BE2C (cell line): Measurements from ENCODE around the gene PRKCB.

Experiments
- DNase-seq: peaks from one replicate; pipeline ENCODE4 v3.0.0-alpha.2; 2020
- H3K27me3 ChIP-seq: fragments of 250-450 bp; sonication (Bioruptor Pico); 2 replicates; pipeline ENCODE4 v1.5.1; 2020; ENCODE audit warnings: mild to moderate bottlenecking
- H3K36me3 ChIP-seq: fragments of 250-450 bp; sonication (Bioruptor Pico); 2 replicates; pipeline ENCODE4 v1.5.1; 2020; ENCODE audit warnings: mild to moderate bottlenecking
- H3K4me1 ChIP-seq: fragments of 250-450 bp; sonication (Bioruptor Pico); 2 replicates; pipeline ENCODE4 v1.5.1; 2020
- H3K4me3 ChIP-seq: 2 replicates; pipeline ENCODE4 v1.5.1; 2011; ENCODE audit warnings: low read depth, low read length
- H3K9me3 ChIP-seq: fragments of 250-450 bp; sonication (Bioruptor Pico); 2 replicates; pipeline ENCODE4 v1.5.1; 2020
- TF ChIP-seq, protein P1 (sequence below): IDR thresholded peaks from 2 replicates; pipeline ENCODE4 v1.5.1; 2012; ENCODE audit warnings: mild to moderate bottlenecking, low read depth, low read length

Gene PRKCB

DNA sequence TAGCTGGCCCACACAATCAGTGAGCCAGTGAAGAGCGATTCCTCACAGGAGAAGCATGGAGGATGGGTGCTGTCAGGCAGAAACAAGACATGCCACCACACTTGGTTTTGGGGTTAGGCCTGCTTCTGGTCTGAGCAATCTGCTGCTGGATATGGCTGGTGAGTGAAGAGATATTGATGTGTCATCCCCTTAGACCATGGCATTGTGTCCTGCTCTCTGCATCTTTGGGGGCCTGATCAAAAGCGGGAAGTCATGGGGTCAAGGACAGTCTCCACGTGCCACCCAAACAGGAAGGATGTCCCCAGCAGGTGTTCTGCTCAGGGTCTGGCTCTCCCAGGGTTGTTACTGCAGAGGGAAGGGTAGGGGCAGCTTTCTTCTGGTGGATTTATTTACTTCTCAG is 140.7 kb downstream of the PRKCB start:
- Histone ChIP-seq H3K4me1 (no peaks in the 10 kb centered on the region), H3K4me3 (no peak overlapping the region), H3K9me3 (no peaks in the 10 kb centered on the region), H3K27me3 (no peaks in the 10 kb centered on the region), H3K36me3 (no peaks in the 10 kb centered on the region)
- no peak for DNase-seq
- TF ChIP-seq, protein P1, sequence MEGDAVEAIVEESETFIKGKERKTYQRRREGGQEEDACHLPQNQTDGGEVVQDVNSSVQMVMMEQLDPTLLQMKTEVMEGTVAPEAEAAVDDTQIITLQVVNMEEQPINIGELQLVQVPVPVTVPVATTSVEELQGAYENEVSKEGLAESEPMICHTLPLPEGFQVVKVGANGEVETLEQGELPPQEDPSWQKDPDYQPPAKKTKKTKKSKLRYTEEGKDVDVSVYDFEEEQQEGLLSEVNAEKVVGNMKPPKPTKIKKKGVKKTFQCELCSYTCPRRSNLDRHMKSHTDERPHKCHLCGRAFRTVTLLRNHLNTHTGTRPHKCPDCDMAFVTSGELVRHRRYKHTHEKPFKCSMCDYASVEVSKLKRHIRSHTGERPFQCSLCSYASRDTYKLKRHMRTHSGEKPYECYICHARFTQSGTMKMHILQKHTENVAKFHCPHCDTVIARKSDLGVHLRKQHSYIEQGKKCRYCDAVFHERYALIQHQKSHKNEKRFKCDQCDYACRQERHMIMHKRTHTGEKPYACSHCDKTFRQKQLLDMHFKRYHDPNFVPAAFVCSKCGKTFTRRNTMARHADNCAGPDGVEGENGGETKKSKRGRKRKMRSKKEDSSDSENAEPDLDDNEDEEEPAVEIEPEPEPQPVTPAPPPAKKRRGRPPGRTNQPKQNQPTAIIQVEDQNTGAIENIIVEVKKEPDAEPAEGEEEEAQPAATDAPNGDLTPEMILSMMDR, result no peak

- no peaks in the 10 kb centered on the region for H3K27me3 ChIP-seq
These were observed 143.7 kb downstream of the PRKCB start for GRCh38 chr16:23979441-23979840.

DNA sequence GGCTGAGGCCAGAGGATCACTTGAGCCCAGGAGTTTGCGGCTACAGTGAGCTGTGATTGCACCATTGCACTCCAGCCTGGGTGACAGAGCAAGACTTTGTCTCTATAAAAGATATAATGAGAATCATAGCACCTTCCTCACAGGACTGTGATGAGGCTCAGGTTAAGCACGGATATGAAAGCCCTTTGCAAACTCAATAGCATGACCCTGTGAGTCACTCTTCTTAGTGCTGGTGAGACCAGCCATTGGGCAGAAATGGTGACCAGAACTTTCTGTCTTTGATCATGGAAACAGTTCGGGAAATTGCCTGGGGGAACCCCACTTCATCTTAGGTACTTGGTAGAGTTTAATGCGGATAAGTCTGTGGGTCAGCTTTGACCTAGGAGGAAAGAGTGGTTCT is 144.2 kb downstream of the PRKCB start:
- TF ChIP-seq, protein P1, result no peak
- H3K36me3 ChIP-seq, result no peaks in the 10 kb centered on the region
- H3K4me3 ChIP-seq, result no peak overlapping the region
- no peaks in the 10 kb centered on the region for H3K4me1 ChIP-seq
- H3K27me3 ChIP-seq, result no peaks in the 10 kb centered on the region
- DNase-seq, result no peak
- no peaks in the 10 kb centered on the region for H3K9me3 ChIP-seq

More at GRCh38 chr16:23979441-23979840, 143.7 kb downstream of the PRKCB start:
- Histone ChIP-seq H3K4me1 (no peaks in the 10 kb centered on the region), H3K4me3 (no peak overlapping the region), H3K9me3 (no peaks in the 10 kb centered on the region), H3K36me3 (no peaks in the 10 kb centered on the region)
- TF ChIP-seq, protein P1, result no peak
- no peak for DNase-seq

- H3K27me3 ChIP-seq, result no peaks in the 10 kb centered on the region
- no peaks in the 10 kb centered on the region for H3K9me3 ChIP-seq
- no peak for DNase-seq
- H3K36me3 ChIP-seq, result no peaks in the 10 kb centered on the region
- no peak overlapping the region for H3K4me3 ChIP-seq
- TF ChIP-seq, protein P1, result no peak
- no peaks in the 10 kb centered on the region for H3K4me1 ChIP-seq
These were observed 145.9 kb downstream of the PRKCB start for GRCh38 chr16:23981429-23982399.

DNA sequence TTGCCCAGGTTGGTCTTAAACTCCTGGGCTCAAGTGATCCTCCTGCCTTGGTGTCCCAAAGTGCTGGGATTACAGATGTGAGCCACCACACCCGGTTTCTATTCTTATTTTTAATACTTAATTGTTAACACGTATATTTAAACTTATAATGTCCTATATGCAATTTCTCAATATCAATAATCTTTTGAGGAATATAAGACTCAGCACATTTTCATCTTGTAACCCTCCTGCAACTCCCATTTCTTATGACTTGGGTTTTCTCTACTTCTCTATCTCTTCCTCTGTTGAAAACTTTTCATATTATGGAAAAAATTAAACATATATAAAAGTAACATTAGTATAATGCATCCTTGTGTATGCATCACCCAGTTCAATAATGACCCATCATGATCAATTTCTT is 150.7 kb downstream of the PRKCB start:
- H3K36me3 ChIP-seq, result no peaks in the 10 kb centered on the region
- no peak for DNase-seq
- TF ChIP-seq, protein P1, result no peak
- H3K4me1 ChIP-seq, result no peaks in the 10 kb centered on the region
- H3K4me3 ChIP-seq, result no peak overlapping the region
- no peaks in the 10 kb centered on the region for H3K9me3 ChIP-seq
- no peaks in the 10 kb centered on the region for H3K27me3 ChIP-seq

- TF ChIP-seq, protein P1, result no peak
- H3K4me3 ChIP-seq, result no peak overlapping the region
- H3K4me1 ChIP-seq, result no peaks in the 10 kb centered on the region
- no peaks in the 10 kb centered on the region for H3K27me3 ChIP-seq
- DNase-seq, result no peak
- H3K9me3 ChIP-seq, result no peaks in the 10 kb centered on the region
- no peaks in the 10 kb centered on the region for H3K36me3 ChIP-seq
These were observed 151.7 kb downstream of the PRKCB start for GRCh38 chr16:23987443-23987842.
